ENCODE data around the gene SKI.

DNA sequence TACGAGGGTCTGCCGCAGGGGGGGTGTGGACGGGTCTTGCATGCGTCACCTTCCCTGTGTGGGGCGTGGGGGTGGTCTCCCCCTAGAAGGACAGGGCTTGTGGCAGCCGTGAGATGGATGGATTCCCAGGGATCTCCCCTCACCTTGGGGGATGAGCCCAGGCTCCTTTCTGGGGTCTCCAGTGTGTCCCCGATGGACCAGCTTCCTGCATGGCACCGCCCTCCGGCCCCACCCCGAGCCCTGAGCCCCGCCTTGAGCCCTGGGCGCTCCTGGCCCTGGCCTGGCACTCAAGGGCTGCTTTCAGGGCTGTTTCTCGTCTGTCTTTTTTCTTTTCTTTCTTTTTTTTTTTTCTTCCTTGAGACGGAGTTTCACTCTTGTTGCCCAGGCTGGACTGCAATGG lies 59.5 kb downstream of the SKI start:
- TF ChIP-seq, protein P1, sequence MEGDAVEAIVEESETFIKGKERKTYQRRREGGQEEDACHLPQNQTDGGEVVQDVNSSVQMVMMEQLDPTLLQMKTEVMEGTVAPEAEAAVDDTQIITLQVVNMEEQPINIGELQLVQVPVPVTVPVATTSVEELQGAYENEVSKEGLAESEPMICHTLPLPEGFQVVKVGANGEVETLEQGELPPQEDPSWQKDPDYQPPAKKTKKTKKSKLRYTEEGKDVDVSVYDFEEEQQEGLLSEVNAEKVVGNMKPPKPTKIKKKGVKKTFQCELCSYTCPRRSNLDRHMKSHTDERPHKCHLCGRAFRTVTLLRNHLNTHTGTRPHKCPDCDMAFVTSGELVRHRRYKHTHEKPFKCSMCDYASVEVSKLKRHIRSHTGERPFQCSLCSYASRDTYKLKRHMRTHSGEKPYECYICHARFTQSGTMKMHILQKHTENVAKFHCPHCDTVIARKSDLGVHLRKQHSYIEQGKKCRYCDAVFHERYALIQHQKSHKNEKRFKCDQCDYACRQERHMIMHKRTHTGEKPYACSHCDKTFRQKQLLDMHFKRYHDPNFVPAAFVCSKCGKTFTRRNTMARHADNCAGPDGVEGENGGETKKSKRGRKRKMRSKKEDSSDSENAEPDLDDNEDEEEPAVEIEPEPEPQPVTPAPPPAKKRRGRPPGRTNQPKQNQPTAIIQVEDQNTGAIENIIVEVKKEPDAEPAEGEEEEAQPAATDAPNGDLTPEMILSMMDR (IDR thresholded peaks at IDR 0.05; ENCODE audit: low read depth, low read length, poor library complexity, severe bottlenecking): no peak
- no peak for TF ChIP-seq EZH2phosphoT487 (IDR thresholded peaks at IDR 0.05; ENCODE audit: borderline replicate concordance, low read length)
